ENCODE data around the gene NEGR1. TPM values are rescaled to one million over a fixed set of nuclear protein-coding genes. Genes with fewer than 3 reads are reported as not detected.

The NEGR1 gene
- total and polyA plus RNA-seq, 2 donors (not counting 3 experiments of a cell fraction or from before 2014, with no cell fraction given): 6.8 to 21.8 TPM

GRCh38 chr1:71390518-71390917, 891.8 kb downstream of the NEGR1 start:
- Histone ChIP-seq H3K4me2 (ENCODE audit: insufficient read depth, low read length) (no peak overlapping the region), H3K9me3 (replicated peaks; ENCODE audit: control insufficient read depth, insufficient read depth, low read length) (no peaks in the 10 kb centered on the region), H3K4me3 (replicated peaks in 1 of 3; ENCODE audit: insufficient read depth in 1 of 3, low read depth in 1 of 3, low read length in 3 of 3) (no peak overlapping the region), H3K27ac (ENCODE audit: insufficient read depth, low read depth, low read length) (no peak overlapping the region), H2AFZ (ENCODE audit: low read depth, low read length) (no peak overlapping the region), H3K4me1 (ENCODE audit: control insufficient read depth, extremely low read depth, insufficient read depth, low read length) (no peaks in the 10 kb centered on the region), H3K79me2 (ENCODE audit: control insufficient read depth, insufficient read depth, low read length) (no peaks in the 10 kb centered on the region), H3K9me1 (replicated peaks; ENCODE audit: control insufficient read depth, extremely low read depth, insufficient read depth, low read length) (no peaks in the 10 kb centered on the region), H3K27me3 (ENCODE audit: control insufficient read depth in 2 of 2, insufficient read depth in 2 of 2, low read length in 2 of 2) (no peaks in the 10 kb centered on the region), H3K9ac (replicated peaks; ENCODE audit: extremely low read depth, insufficient read depth, low read length) (no peak overlapping the region), H3K36me3 (ENCODE audit: control insufficient read depth in 2 of 2, extremely low read depth in 1 of 2, insufficient read depth in 2 of 2, low read length in 2 of 2) (no peaks in the 10 kb centered on the region), H4K20me1 (replicated peaks; ENCODE audit: control insufficient read depth, extremely low read depth, insufficient read depth, low read length) (no peaks in the 10 kb centered on the region)
- FAIRE-seq (no peak), DNase-seq (ENCODE audit: low read depth, low spot score) (no peak)
- CTCF ChIA-PET: no interaction called here
- POLR2A ChIA-PET: no interaction called here
- TF ChIP-seq POLR2AphosphoS5 (IDR thresholded peaks at IDR 0.05; ENCODE audit: insufficient read depth, low read depth, low read length) (no peak), JUN (IDR thresholded peaks at IDR 0.05; ENCODE audit: borderline replicate concordance, insufficient read depth, insufficient read length, low read depth) (no peak), POLR2A (IDR thresholded peaks at IDR 0.05; ENCODE audit: low read depth, low read length) (no peak), FOS (IDR thresholded peaks at IDR 0.05; ENCODE audit: borderline replicate concordance, insufficient read depth, low read length) (no peak), CTCF (IDR thresholded peaks at IDR 0.05; ENCODE audit: extremely low read depth in 1 of 2, insufficient read depth in 1 of 2, low read depth in 1 of 2, low read length in 2 of 2) (no peak), MAX (IDR thresholded peaks at IDR 0.05; ENCODE audit: insufficient read depth, insufficient read length) (no peak), GATA2 (IDR thresholded peaks at IDR 0.05; ENCODE audit: insufficient read depth, insufficient read length, low read depth, low read length) (no peak), MYC (IDR thresholded peaks at IDR 0.05; ENCODE audit: low read depth, low read length) (no peak), EZH2 (IDR thresholded peaks at IDR 0.05; ENCODE audit: borderline replicate concordance, low read depth, low read length, severe bottlenecking) (no peak)
- BruUV-seq (replicated peaks): no TSS peak
- intact Hi-C loops (cut with micrococcal nuclease): no loop called here
- dilution Hi-C loops (cut with MboI; ENCODE audit: extremely low pct_ligation_motif_present, low sequenced_read_pairs): no loop called here
